ELF-1 (cell line): ENCODE data around the gene CYB561A3.
"Not testable (repeated sequence)": the region's sequence is repeated elsewhere in the genome, so short reads cannot be mapped to it uniquely, and the experiment has no call there.

Source experiments
- DNase-seq: peaks from one replicate; pipeline ENCODE4 v3.0.0-alpha.2; 2016; ENCODE audit warnings: low read depth, low spot score

CYB561A3 gene, protein sequence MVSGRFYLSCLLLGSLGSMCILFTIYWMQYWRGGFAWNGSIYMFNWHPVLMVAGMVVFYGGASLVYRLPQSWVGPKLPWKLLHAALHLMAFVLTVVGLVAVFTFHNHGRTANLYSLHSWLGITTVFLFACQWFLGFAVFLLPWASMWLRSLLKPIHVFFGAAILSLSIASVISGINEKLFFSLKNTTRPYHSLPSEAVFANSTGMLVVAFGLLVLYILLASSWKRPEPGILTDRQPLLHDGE

DNA sequence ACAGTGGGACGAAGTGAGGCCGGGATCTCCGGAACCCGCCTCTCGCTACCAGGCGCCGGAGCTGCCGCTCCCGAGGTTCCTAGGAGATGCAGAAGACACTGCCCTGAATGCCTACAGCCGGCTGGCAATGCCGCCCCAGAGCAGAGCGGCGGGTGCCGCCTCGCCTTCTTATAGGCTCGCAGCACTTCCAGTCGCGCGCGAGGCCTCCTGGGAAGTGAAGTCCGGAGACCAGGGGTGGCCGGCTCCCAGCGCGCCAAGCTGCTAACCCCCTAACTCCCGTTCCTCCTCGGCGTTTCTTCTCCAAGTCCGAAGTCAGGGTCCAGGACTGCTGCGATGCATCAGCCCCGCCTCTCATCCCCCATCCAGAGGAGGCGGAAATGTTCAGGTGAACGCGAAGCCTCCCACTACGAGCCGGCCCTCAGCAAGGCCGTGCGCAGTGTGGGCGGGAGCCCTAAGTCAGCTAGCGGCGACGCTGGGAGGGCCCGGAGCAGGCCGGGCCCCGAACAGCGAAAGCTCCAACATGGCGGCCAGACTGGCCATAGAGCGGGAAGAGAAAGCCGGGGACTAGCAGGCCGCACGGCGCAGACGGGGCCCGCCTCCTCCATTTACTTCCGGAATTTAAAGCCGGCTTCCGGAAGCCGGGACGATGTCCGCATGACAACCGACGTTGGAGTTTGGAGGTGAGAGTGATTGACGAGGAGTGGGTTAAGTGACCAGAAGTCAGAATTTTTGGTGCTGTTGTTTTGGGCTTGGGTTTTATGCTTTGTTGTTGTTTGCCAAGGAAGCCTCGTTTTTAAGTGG is at the start of gene CYB561A3, which contains the start of gene TMEM138:
CYB561A3 (minus strand) TSS at position 142 of the 801 bp plus-strand sequence. CDS start 5,169 bp downstream, outside the sequence.
TMEM138 (plus strand) TSS at position 634 of the 801 bp plus-strand sequence. CDS start 2,017 bp downstream, outside the sequence.
- peak; percentile 97 for DNase-seq

DNA sequence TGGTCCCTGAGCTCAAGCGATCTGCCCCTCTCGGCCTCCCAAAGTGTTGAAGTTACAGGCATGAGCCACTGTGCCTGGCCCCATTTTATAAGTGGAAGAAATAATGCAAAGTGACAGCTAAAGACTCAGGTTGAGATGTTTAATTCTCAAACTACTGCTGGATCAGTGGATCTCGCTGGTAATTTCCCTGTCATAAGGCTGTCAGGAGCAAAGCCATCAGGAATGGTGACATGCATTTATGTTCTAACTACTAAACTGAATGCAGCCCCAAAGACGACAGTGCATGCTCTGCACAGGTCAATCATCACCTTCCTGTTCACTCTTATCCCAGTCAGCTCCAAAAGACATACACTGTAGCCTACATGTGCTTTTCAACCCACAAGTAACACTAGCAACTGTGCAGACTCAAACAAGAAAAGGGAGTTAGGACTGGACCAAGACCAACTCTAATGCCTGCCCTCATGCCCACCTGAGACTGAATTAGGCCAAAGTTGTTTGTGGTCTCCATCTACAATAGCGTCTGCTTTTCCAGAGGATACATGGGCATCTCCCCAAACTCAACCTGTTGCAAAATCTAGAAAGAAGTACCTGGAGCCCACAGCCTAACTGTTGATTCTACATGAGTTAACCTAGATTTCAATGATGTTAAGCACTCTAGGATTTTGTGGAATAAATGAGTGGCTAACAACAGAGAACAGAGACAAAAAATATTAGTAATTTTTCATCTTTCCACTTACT is 45.5 kb upstream of the CYB561A3 start:
- DNase-seq = no peak

DNA sequence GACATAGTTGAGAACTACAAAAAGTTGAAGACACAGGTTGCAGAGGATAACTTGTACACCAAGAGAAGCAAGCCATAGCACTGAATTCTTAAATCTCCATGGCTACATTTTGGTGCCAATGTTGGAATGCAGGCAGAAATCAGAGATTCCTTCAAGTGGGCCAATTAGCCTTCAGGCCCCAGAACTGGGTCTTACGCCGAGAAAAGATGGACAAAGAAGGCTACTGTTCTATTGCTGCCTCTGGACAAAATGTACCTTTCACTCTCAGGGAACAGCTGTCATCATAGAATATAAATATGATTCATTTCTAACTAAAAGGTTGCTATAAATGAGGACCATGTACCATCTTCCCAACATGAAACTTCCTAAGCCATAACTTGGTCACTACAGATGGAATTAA is 44.4 kb upstream of the CYB561A3 start:
- no peak for DNase-seq

DNA sequence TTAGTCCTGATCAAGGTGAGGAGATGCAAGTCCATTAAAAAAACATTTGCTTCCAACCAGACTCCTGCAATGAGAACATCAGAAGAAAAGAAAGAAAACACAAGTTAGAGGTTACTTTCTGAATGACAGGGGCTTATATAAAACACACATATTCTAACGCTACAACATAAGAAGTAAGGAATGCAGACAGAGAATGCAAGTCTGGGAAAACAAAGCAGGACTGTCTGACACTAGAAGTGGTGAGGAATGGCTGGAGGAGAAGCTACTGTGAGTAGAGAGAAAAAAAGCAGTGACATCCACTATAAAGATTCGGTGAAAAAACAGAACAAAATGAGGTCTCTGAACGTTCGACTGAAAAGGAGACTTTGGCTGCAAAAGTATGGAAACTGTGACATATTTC is 43.0 kb upstream of the CYB561A3 start:
- no peak for DNase-seq

DNA sequence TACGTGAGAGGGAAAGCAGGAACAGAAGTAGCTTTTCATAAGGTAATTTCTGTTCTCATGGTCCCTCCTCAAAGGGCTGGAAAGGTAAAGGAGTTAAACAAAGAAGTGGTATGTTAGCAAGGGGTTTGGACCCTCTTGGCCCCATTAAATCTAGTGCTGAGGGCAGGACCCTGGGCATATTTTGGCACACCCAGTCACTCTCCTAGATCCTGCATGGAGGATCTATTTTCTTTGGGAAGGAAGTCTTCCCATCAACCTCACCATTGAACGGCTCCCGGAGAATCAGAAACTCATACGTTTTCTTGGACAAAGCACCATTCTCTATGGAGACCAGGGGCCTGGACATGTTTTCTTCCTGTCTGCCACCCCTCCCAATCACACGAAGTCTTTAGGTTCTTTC is 42.4 kb upstream of the CYB561A3 start:
- DNase-seq = no peak

DNA sequence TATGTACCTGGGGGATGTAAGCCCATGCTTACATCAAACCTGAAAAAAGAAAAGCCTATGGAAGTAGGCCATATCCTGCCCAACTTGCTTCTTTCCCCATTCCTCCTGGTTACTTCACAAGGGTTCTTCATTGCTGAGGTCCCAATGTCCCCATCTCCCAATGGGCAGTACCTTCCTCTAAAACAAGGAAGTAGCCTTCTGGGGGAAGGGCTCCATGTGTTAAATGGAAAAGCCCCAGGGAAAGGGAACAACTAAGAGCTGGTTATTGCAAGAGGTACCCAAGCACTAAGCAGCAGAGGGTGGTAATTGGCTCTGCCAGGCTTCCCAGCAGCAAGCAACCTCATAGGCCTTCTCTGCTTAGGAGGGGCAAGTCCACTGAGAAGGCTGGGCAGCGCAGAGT is 42.0 kb upstream of the CYB561A3 start:
- DNase-seq = no peak

DNA sequence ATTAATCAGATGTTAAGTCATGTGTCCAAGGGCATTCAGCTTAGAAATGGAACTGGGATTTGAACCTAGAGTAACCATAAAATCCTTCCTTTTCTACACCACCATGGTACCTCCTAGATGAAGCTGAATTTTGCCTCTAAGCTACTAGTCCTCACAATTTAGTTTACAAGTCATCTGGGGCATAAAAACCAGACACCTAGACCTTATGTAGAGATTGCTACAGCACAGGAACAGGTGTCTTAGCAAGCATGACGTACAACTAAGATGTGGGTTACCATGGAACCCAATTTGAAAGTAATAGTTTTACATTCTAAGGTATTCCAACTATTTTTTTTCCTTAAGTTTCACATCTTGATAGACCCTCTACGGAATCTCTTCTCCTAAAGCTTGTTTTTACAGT is 39.9 kb upstream of the CYB561A3 start:
- DNase-seq = no peak

DNA sequence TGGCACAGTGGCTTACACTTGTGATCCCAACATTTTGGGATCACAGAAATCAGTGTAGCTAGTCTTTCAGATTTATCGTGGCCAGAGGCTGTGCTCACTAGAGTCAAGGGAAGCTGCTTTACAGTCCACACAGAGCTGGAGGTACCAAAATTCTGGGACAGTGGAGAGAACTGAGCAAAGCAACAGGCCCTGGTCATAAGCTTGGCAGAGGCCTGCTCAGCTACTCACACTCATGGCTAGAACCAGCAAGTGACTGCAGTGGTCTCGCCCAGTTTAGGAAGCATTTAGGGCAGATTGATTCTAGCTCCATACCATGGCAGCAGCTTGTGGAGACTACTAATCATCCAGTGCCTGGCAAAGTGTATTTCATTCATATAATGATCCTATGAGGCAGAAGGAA is 39.5 kb upstream of the CYB561A3 start:
- DNase-seq = no peak

DNA sequence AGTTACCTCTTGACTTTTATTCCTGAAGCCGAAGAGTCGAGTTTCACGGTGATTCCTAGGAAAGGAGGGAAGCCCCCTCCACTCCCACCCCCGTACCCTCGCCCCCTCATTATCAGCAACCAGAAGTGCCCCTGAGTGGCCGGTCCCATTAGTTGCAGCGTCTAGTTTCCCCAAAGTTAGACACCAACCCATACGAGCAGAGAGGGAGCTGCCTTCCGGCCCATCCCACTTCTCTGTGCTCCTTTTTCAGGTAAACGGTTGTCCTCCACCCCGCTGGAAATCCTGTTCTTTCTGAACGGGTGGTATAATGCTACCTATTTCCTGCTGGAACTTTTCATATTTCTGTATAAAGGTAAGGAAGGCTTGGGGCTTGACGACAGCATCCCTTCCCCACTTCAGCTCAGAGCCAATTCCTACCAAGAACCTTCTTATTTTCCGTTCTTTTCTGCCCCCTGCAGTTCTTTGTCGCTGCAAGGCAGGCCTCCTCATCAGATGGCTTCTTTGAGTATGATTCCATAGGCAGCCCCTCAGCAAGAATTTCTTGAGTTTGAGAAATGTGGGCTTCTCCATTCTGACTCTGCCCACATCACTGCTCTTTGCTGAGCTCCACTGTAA is 31.4 kb upstream of the CYB561A3 start:
- DNase-seq = peak; percentile 20

DNA sequence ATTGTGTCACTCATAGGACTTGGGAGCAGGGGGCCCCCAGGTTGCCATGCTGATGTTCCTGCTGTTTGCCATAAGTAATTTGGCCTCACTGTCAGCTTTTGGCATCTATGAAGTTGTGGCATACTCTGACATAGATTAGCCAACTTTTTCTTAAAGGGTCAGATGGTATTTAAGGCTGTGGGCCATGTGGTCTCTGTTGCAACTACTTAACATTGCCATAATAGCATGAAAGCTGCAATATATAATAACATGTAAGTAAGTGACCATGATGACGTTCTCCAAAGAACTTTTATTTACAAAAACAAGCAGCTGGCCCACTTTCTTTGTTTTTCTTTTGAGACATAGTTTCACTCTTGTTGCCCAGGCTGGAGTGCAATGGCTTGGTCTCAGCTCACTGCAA is 28.5 kb upstream of the CYB561A3 start:
- DNase-seq = no peak

DNA sequence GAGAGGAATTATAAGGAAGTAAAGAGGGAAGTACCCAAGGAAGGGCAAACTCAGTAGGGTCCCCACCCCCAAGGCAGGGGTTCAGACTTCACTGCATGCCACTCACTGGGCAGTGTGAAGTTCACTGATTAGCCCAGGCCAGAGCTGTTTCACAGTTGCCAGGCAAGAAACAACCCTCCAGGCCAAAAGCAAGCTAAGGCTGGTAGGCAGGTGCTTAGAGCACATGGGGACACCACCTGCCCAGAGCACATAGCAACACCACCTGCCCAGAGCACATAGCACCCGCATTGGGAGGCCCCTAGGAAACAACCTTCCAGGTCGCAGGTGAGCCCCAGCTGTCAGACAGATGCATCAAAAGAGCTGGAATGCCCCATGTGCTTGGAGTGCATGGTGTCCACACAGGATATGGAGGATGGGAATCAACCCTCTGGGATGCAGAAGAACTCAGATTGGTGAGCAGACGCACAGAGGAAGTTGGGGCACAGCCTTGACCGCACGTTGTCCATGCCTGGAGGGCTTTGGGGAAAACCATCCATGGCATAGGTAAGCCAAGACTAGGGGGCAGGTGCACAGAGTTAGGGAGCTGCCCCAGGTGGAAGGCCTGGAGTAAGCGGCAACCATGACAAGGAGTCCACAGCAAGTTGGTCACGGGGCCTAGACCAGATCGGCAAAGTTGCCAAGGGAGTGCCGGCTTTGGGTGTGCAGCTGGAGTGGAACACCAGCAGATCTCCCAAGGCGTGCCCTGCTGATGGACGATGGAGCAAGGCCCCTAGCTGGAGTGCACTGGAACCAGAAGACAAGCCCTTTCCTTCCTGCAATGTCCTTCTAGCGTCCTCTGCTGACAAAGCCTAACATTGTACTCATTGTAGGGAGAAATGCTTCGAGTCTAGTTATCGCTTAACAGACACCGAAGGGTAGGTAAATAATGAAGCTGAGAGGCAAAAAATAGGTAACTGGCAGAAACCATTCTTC is 22.9 kb upstream of the CYB561A3 start:
- peak; percentile 47 for DNase-seq

DNA sequence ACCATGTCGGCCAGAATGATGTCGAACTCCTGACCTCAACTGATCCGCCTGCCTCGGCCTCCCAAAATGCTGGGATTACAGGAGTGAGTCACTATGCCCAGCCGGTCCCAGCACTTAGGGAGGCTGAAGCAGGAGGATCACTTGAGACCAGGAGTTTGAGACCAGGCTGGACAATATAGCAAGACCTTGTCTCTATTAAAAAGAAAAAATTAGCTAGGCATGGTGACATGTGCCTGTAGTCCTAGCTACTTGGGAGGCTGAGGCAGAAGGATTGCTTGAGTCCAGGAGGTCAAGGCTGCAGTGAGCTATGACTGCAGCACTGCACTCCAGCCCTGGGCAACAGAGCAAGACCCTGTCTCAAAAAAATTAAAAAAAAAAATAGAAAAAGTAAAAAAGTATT is 22.2 kb upstream of the CYB561A3 start:
- not testable (repeated sequence) for DNase-seq

DNA sequence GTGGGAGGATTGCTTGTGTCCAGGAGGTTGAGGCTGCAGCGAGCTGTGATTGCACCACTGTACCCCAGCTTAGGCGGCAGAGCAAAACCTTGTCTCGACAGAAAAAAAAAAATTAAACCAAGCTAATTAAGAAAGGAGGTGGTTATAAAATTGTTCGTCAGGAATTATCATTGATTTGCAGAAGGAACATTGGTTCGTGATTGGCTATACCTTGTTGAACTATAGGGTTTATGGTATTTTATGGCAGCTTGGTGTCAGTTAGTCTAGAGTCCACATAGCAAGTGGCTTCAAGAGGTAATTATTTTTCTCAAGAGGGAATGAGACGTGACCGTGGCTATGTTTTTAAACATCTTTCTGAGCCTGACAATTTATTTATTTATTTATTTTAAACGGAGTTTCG is 19.2 kb upstream of the CYB561A3 start:
- DNase-seq = no peak

DNA sequence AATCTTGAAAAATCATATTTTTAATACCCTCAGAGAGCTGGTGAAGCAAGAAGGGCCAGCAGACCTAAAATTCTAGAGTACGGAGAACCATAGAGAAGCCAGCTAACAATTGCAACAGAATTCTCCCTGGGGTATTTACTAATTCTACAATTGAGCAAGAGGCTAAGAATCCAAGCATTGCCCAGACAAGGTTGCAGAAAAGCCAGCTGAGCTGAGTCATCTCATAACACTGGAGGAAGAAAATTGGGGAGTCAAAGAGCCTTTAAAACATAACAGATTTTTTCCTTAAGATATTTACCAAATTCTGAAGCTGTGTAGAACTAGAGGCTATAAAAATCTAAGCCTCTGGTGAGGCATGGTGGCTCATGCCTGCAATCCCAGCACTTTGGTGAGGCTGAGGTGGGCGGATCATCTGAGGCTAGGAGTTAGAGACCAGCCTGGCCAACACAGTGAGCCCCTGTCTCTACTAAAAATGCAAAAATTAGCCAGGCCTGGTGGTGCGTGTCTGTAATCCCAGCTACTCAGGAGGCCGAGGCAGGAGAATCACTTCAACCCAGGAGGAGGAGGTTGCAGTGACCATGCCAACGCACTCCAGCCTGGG is 17.1 kb upstream of the CYB561A3 start:
- DNase-seq = no peak

DNA sequence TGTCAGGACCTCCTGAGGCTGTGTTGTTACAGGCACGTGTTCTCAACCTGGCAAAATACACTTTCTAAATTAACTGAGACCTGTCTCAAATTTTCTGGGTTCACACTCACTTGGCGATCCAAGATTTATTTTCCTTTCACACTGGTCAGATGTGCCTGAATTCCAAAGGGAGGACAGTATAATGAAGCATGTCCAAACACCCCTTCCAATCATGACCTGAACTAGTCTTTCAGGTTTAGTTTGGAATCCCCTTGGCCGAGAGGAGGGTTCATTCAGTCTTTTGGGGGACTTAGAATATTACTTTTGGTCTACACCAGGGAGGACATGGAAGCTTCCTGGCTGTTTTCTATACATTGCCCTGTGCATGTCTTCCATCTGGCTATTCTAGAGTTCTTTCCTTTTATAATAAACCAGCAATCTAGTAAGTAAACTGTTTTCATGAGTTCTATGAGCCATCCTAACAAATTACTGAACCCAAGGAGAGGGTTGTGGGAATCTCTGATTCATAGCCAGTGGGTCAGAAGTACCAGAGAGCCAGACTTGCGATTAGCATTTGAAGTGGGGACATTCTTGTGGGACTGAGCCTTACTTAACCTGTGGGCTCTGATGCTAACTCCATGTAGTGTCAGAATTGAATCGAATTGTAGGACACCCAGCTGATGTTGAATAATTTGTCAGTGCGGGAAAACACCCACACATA is 15.9 kb upstream of the CYB561A3 start:
- DNase-seq = peak; percentile 42

DNA sequence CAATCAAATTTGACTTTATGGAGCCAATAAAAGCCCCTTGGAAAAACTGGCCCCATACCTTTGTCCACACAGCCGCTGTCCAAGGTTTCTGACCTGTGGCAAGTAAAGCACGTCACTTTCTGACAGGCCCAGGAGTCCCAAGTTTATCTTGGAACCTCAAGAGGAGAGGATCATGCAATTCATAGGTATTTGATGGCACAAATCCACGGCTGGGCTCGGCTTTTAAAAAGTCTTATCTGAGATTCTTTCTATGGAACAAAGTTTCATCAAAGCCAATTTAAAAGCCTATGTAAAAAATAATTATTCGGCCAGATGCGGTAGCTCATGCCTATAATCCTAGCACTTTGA is 14.1 kb upstream of the CYB561A3 start:
- no peak for DNase-seq

DNA sequence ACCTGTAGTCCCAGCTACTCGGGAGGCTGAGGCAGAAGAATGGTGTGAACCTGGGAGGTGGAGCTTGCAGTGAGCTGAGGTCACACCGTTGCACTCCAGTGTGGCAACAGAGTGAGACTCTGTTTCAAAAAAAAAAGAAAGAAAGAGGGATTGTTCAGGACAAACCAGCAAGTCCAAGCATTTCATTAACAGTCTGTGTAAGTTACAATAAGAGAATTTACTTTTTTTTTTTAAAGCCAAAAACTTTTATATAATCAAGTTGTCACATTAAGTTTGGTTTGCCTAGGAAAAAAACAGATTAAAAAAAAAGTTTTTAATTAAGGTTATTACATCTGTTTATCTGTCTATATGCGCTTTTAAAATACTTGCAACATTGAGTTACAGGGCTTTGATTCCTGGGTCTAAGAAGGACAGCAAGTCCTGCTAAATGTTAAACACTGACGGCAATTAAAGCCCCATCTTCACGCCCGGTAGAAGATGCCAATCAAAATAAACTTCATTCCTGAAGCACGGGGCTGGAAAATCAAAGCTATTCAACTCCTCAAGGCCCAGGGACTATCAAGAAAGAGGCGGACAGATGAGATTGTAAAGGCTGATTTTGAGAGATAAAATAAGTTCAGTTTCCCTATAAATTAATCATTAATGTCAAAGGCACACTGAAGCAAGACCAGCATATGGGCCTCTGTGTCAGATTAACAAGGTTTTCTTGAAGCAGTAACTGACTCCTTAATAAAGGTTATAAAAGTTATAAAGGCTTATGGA is 11.2 kb upstream of the CYB561A3 start:
- DNase-seq = no peak

DNA sequence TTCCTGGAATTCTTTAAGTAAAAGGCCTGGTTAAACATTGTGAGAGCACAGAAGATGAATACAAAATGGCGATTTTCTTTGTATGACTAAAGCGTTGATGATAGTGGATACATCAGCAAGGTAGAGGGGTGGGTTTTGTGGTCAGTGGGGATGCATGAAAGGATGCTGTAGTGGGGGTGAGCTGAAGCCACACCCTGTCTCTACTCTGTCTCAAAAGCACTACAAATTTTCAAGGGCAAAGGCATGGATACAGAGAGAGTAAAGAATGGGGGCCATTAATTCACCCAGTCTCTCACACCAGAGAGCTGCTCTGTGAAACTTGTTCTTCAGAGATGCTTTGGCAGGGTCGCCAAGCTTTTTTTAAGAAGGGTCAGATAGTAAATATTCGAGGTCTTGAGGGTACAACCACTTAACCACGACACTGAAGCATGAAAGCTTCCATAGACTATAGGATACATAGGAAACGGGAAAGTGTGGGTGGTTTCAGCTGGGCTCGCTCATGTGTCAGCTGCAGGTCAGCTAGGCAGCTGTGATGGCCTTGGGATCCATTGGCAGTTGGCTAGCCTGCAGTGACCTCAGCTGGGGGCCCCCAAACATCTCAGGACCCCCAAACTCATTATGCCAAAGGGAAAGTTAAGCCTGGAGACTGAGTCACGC is 8.8 kb upstream of the CYB561A3 start:
- no peak for DNase-seq
